ENCODE data around the gene CCSER1. TPM values are rescaled to one million over a fixed set of nuclear protein-coding genes. Genes with fewer than 3 reads are reported as not detected.

CCSER1 gene
- total and polyA plus RNA-seq, 2 of the 8 experiments (the other 6 are each of a cell fraction or from before 2014, with no cell fraction given), result 0.26 to 0.84 TPM

GRCh38 chr4:90290345-90290744 is 163.2 kb downstream of the CCSER1 start (continued):
- no peak for TF ChIP-seq MAX (IDR thresholded peaks at IDR 0.05)

GRCh38 chr4:90292438-90292837 is 165.2 kb downstream of the CCSER1 start:
- no peak for DNase-seq (ENCODE audit: low read depth in 1 of 2, low spot score in 2 of 2)
- no peaks in the 10 kb centered on the region for H3K36me3 ChIP-seq (ENCODE audit: control insufficient read depth in 2 of 4, insufficient read depth in 4 of 4, low read length in 3 of 4)
- no peaks in the 10 kb centered on the region for H3K4me1 ChIP-seq (replicated peaks in 1 of 4; ENCODE audit: control insufficient read depth in 3 of 4, insufficient read depth in 4 of 4, low read length in 3 of 4)
- H3K79me1 ChIP-seq (ENCODE audit: low read depth, low read length), result no peaks in the 10 kb centered on the region
- no peak overlapping the region for H4K5ac ChIP-seq (ENCODE audit: insufficient read length, low read depth, low read length)
- H3K27ac ChIP-seq (ENCODE audit: low read depth, low read length), result no peak overlapping the region
- H3K9ac ChIP-seq (replicated peaks in 1 of 4; ENCODE audit: extremely low read depth in 1 of 4, low read depth in 3 of 4, low read length in 3 of 4), result no peak overlapping the region
- no peaks in the 10 kb centered on the region for H3K23me2 ChIP-seq (ENCODE audit: low read depth, low read length)
- H3K18ac ChIP-seq (ENCODE audit: extremely low read depth, low read length), result no peak overlapping the region
- no peak overlapping the region for H4K8ac ChIP-seq (ENCODE audit: extremely low read depth, insufficient read depth, low read length)
- H3K27me3 ChIP-seq (replicated peaks in 1 of 4; ENCODE audit: control insufficient read depth in 3 of 4, extremely low read depth in 1 of 4, insufficient read depth in 3 of 4, low read length in 3 of 4), result no peaks in the 10 kb centered on the region
- CTCF ChIA-PET (ENCODE audit: partially characterized antibody), result interaction anchor here (1.0 to 3.6 kb wide), 5 partner anchors 155 to 262 kb away, joined by 3 to 14 read pairs (median 5); no protein-coding TSS in a partner anchor
- no peak overlapping the region for H3K4me2 ChIP-seq (ENCODE audit: insufficient read depth in 1 of 2, low read depth in 2 of 2, low read length in 2 of 2)
- H3K4me3 ChIP-seq (ENCODE audit: extremely low read depth in 1 of 4, insufficient read depth in 2 of 4, low read depth in 3 of 4, low read length in 4 of 4), result no peak overlapping the region
- H2BK120ac ChIP-seq (replicated peaks; ENCODE audit: low read depth, low read length), result no peak overlapping the region
- no peaks in the 10 kb centered on the region for H4K20me1 ChIP-seq (replicated peaks in 1 of 2; ENCODE audit: control insufficient read depth in 1 of 2, insufficient read depth in 2 of 2, low read length in 2 of 2)
- no peak overlapping the region for H2AK5ac ChIP-seq (ENCODE audit: low read depth, low read length)
- no peak overlapping the region for H2BK15ac ChIP-seq (ENCODE audit: low read length)
- TF ChIP-seq RNF2 (IDR thresholded peaks at IDR 0.05; ENCODE audit: borderline replicate concordance, low read depth, low read length, missing control alignments, poor library complexity, severe bottlenecking) (no peak), SRF (IDR thresholded peaks at IDR 0.05; ENCODE audit: low read depth, low read length) (no peak), JUND (IDR thresholded peaks at IDR 0.05; ENCODE audit: low read length) (no peak), ZNF274 (IDR thresholded peaks at IDR 0.05; ENCODE audit: borderline replicate concordance, extremely low read depth, low read length) (no peak), SIX5 (IDR thresholded peaks at IDR 0.05; ENCODE audit: low read depth, low read length) (no peak)
- no peak overlapping the region for H2AFZ ChIP-seq (ENCODE audit: low read length)
- H3K4ac ChIP-seq (replicated peaks; ENCODE audit: insufficient read length, low read depth, low read length), result no peak overlapping the region
- no peak overlapping the region for H2BK12ac ChIP-seq (ENCODE audit: low read depth, low read length)
- no peak overlapping the region for H2BK5ac ChIP-seq (ENCODE audit: low read depth, low read length)
- no peak overlapping the region for H3K23ac ChIP-seq (ENCODE audit: insufficient read length)
- H2BK20ac ChIP-seq (ENCODE audit: low read length), result no peak overlapping the region
- H3K56ac ChIP-seq (replicated peaks; ENCODE audit: insufficient read length, low read depth, low read length), result no peak overlapping the region
- no peak overlapping the region for H3K14ac ChIP-seq (ENCODE audit: insufficient read length)
- no peak for FAIRE-seq
- POLR2A ChIA-PET (ENCODE audit: partially characterized antibody), result no interaction called here
- H3K9me3 ChIP-seq (ENCODE audit: insufficient read depth in 2 of 2, low read depth in 1 of 2, low read length in 1 of 2), result no peaks in the 10 kb centered on the region
- no peaks in the 10 kb centered on the region for H3K79me2 ChIP-seq (ENCODE audit: control insufficient read depth in 1 of 2, insufficient read depth in 2 of 2, low read length in 2 of 2)
- H4K91ac ChIP-seq (replicated peaks; ENCODE audit: insufficient read length, low read length), result no peak overlapping the region
